ENCODE results near the gene OR1F1.
"Not testable (repeated sequence)": the region's sequence is repeated elsewhere in the genome, so short reads cannot be mapped to it uniquely, and the experiment has no call there.

Gene OR1F1

GRCh38 chr16:3173892-3174617, 13.9 kb upstream of the OR1F1 start:
- DNase-seq (ENCODE audit: low read depth): no peak

DNA sequence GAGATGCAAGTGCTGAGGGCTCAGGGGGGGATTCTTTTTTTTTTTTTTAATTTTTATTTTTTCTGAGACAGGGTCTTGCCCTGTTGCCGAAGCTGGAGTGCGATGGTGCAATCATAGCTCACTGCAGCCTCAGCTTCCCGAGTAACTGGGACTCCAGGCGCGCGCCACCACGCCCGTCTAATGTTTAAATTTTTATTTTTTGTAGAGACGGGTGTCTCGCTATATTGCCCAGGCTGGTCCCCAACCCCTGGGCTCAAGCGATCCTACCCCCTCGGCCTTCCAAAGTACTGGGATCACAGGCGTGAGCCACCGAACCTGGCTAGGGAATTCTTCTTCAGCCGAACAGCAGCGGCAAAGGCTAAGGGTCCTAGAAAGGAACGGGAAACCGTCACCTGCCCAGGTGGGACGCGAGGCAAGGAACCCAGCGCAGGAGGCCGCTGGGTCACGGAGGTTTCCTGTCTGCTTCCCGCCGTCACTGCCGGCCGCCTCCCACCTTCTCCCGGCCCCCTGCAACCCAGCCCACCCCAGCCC, 13.3 kb upstream of the OR1F1 start:
- no peak for DNase-seq (ENCODE audit: low read depth)

GRCh38 chr16:3175157-3176093, 12.6 kb upstream of the OR1F1 start:
- no peak for DNase-seq (ENCODE audit: low read depth)

DNA sequence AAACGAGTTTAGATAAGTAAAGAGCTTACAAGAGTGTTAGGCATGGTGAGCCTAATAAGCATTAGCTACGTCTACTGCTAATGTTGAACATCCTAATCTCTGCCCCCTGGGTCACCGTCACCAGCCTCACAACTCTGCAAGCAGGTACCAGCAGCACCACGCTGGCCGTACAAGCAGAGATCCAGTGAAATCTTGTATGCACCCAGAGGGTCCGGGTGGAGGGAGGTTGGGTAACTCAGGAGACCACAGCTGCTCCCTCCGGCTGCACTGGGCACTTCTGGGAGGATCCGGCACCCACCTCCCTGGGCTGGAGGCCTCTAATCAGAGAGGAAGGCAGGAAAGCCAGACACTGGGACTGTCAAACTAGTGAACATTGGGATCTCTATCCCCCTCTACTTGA, 8.4 kb upstream of the OR1F1 start:
- DNase-seq (ENCODE audit: low read depth): no peak

DNA sequence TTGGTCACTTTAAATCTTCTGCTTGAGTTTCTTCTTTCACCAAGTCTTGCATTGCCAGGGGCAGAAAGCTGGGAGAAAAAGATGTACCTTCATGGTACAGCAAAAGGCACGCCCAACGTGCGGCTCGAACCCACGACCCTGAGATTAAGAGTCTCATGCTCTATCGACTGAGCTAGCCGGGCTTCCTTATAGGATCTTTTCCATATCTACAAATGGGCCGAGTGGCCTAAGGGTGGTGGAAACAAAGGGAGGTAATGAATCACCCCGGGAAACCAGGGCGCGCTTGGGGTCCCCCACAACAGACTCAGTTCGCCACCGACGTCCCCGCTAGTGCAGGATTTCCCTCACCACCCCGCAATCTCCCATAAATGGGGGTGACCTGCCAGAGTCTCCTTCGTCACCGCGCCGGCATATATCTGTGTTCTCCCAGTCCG, 7.5 kb upstream of the OR1F1 start:
- DNase-seq (ENCODE audit: low read depth): no peak

DNA sequence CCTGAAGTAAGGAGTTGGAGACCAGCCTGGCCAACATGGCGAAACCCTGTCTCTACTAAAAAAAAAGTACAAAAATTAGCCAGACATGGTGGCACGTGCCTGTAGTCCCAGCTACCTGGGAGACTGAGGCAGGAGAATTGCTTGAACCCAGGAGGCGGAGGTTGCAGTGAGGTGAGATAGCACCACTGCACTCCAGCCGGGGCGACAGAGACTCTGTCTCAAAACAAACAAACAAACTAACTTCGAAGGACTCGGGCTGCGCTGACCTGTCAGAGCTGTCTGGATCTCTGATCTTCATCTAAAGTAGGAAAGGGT, 5.8 kb upstream of the OR1F1 start:
- DNase-seq (ENCODE audit: low read depth): not testable (repeated sequence)

DNA sequence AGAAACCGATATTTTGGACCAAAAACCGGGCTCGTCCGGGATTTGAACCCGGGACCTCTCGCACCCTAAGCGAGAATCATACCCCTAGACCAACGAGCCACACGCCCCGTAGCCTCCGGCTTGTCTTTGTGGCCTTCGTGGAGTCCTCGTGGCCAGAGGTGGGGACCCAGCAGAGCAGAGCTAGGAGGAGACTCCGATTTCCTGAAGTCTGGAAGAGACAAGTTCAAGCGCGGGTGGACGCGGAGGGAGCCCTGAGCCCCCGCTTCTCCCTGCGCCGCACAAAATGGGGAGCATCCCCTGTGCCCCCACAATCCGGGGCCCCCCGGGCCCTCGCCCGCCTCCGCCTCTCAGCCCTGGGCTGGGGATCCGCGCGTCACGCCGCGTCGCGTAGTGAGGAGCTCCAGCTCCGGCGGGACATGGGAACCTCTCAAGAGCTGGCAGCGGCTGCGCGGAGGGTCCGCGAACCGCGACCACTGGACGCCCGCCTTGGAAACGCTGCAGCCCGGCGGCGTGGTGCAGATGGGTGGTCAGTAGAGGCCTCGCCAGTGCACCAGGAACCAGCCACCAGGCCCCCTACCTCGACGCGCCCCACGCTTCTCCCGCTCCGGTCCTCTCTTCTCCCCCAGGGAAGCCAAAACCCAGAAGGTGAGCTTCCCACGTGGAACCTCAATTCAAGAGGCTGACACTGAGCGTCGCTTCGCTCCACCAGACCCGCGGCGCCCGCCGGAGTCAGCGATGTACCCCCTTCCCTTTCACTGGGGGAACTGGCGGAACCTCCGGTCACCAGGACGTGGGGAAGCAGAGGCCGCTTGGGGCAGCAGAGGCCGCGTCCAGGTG, 5.2 kb upstream of the OR1F1 start:
- DNase-seq (ENCODE audit: low read depth): no peak

GRCh38 chr16:3183445-3184139, 4.4 kb upstream of the OR1F1 start:
- no peak for DNase-seq (ENCODE audit: low read depth)

DNA sequence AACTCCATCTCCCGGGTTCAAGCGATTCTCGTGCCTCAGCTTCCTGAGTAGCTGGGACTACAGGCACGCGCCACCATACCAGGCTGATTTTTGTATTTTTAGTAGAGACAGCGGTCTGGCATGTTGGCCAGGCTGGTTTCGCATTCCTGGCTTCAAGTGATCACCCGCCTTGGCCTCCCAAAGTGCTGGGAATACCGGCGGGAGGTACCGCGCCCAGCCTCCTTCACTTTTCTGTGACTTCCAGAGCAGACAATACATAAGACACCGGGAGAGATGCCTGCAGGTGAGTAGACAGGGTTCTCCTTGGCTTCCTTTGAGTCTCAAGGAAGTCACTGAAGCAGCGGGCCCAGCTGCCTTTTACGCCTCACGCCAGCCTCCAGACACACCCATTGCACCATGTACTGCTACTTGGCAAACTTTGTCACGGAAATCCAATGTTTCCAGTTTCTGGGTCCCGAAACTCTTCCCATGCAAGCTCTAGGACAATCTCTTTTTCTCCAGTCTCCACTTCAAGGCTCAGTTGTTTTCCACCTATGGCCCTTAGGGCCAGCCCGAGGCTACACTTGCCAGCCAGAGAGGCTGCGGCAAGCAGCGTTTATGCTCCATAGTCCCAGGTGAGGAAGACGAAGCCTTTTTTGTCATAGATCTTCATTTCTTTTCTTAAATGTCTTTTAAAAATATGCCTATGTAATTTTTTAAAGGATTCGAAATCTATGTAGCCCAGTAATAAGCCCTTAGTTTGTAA, 886 bp upstream of the OR1F1 start:
- no peak for DNase-seq (ENCODE audit: low read depth)

- DNase-seq (ENCODE audit: low read depth): no peak
Measured at GRCh38 chr16:3188675-3188924, 596 bp downstream of the OR1F1 start.

- no peak for DNase-seq (ENCODE audit: low read depth)
Measured at GRCh38 chr16:3188925-3189825, 1.2 kb downstream of the OR1F1 start.

DNA sequence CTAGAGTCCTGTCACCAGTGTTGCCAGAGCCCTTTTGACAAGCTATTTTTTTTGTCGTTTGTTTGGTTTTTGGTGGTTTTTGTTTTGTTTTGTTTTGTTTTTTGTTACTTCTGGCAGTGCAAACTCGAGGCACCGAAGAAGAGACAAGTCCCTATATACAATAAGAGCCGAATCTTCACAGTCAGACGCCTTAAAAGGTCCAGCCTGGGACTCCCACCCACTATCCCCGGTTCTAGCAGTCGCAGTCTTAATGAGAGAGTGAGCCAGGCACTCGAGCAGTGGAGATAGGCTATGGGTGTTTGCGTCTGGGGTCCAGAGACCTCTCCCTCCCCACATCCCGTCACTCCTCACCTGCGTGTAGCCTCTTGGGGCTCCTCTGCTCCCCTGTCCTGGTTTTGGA, 1.9 kb downstream of the OR1F1 start:
- no peak for DNase-seq (ENCODE audit: low read depth)

GRCh38 chr16:3190949-3191353, 2.9 kb downstream of the OR1F1 start:
- DNase-seq (ENCODE audit: low read depth): no peak

DNA sequence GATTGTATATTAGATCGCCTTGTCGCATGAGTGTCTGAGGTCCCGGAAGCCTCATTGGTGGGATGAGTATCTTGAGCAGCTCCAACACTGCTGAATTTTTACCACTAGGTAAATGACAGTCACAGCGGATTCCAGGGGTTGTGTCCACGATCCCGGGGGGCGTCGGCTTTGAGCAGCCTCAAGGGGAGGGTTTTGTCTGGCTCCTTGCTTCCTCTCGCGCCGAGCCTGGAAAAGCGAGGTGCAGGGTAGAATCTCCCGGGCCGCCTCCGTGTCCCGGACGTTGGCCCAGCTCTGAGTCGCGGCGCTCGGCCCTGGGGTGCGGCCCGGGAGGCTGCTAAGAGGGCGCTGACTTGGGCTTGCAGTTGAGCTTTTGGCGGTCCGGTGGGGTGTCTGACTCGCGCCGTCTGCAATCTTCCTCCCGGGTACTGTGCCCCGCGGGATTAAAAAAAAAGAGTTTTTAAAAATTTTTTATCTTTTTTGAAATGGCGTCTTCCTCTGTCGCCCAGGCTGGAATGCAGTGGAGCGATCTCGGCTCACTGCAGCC, 4.5 kb downstream of the OR1F1 start:
- DNase-seq (ENCODE audit: low read depth): no peak

- DNase-seq (ENCODE audit: low read depth): no peak
Measured at GRCh38 chr16:3193221-3194212, 5.5 kb downstream of the OR1F1 start.

GRCh38 chr16:3194792-3195191, 6.8 kb downstream of the OR1F1 start:
- no peak for DNase-seq (ENCODE audit: low read depth)

DNA sequence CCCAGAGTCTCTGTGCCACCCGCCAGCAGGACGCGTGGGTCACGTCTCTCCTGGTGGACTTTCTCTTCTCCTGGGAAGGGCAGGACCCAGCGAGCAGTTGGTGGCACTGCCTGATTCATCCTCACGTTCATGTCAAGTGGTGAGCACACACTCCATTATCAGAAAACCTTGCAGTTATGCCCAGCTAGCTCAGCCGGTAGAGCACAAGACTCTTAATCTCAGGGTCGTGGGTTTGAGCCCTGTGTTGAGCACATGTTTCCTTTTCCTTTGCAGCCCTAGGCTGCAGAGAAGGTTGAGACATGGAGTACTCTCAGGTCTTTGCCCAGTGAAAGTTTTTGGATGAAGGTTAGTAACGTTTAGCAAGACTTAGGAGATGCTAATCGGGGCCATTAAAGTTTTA, 8.0 kb downstream of the OR1F1 start:
- DNase-seq (ENCODE audit: low read depth): no peak

DNA sequence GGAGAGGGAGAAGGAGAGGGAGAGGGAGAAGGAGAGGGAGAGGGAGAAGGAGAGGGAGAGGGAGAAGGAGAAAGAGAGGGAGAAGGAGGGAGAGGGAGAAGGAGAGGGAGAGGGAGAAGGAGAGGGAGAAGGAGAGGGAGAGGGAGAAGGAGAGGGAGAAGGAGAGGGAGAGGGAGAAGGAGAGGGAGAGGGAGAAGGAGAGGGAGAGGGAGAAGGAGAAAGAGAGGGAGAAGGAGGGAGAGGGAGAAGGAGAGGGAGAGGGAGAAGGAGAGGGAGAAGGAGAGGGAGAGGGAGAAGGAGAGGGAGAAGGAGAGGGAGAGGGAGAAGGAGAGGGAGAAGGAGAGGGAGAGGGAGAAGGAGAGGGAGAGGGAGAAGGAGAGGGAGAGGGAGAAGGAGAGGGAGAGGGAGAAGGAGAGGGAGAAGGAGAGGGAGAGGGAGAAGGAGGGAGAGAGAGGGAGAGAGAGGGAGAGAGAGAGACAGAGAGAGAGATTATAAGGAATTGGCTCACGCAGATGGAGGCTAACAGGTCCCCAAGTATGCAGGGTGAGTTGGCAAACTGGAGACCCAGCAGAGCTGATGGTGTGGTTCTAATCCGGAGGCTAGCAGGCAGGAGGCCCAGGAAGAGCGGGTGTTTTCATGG, 9.8 kb downstream of the OR1F1 start:
- not testable (repeated sequence) for DNase-seq (ENCODE audit: low read depth)
